OCI-LY1 (cell line): ENCODE data around the gene MED15.

ENCODE experiments used
- H2AFZ ChIP-seq: fragments of 200-600 bp; sonication (generic), shearing (Covaris generic); 2 replicates; pipeline ENCODE4 v1.6.0; 2014; ENCODE audit warnings: antibody characterized with exemption, mild to moderate bottlenecking, low read length
- H3F3A ChIP-seq: fragments of 200-600 bp; sonication (generic), shearing (Covaris generic); 2 replicates; pipeline ENCODE4 v1.6.0; 2014; ENCODE audit warnings: mild to moderate bottlenecking, antibody characterized with exemption, low read length, moderate library complexity; ENCODE audit not compliant: insufficient read depth
- H3K27ac ChIP-seq: fragments of 200-600 bp; sonication (generic); 2 replicates; pipeline ENCODE4 v1.5.1; 2014; ENCODE audit warnings: low read length, mixed run types, mild to moderate bottlenecking, low read depth; ENCODE audit not compliant: poor library complexity, severe bottlenecking
- H3K27me3 ChIP-seq: fragments of 200-600 bp; sonication (generic); 2 replicates; pipeline ENCODE4 v1.6.0; 2014; ENCODE audit warnings: antibody characterized with exemption, mild to moderate bottlenecking, low read length, moderate library complexity; ENCODE audit not compliant: insufficient read depth
- H3K36me3 ChIP-seq: fragments of 200-600 bp; sonication (generic); 2 replicates; pipeline ENCODE4 v1.6.1; 2014; ENCODE audit warnings: mild to moderate bottlenecking, antibody characterized with exemption, low read length, moderate library complexity, mixed read lengths; ENCODE audit not compliant: insufficient read depth
- H3K4me1 ChIP-seq: fragments of 200-600 bp; sonication (generic); 2 replicates; pipeline ENCODE4 v1.5.1; 2014; ENCODE audit warnings: mild to moderate bottlenecking, low read length, moderate library complexity; ENCODE audit not compliant: insufficient read depth, severe bottlenecking
- H3K4me2 ChIP-seq: fragments of 200-600 bp; sonication (generic), shearing (Covaris generic); 2 replicates; pipeline ENCODE4 v1.6.1; 2014; ENCODE audit warnings: low read length
- H3K4me3 ChIP-seq: fragments of 200-600 bp; sonication (generic); 2 replicates; pipeline ENCODE4 v1.5.1; 2014; ENCODE audit warnings: low read length, low read depth, mild to moderate bottlenecking, mixed read lengths; ENCODE audit not compliant: poor library complexity, severe bottlenecking
- H3K79me2 ChIP-seq: fragments of 200-600 bp; shearing (Covaris generic); 2 replicates; pipeline ENCODE4 v1.6.1; 2016; ENCODE audit warnings: mixed run types, low read length, mixed read lengths; ENCODE audit not compliant: insufficient read depth
- H3K9ac ChIP-seq: fragments of 200-600 bp; sonication (generic), shearing (Covaris generic); 2 replicates; pipeline ENCODE4 v1.6.1; 2014; ENCODE audit warnings: mild to moderate bottlenecking, low read length, mixed read lengths
- H3K9me2 ChIP-seq: fragments of 200-600 bp; sonication (generic), shearing (Covaris generic); 2 replicates; pipeline ENCODE4 v1.6.1; 2014; ENCODE audit warnings: low read depth, mild to moderate bottlenecking, low read length, mixed read lengths
- H3K9me3 ChIP-seq: fragments of 200-600 bp; shearing (Covaris generic); 2 replicates; pipeline ENCODE4 v1.6.1; 2014; ENCODE audit warnings: low read length, mixed read lengths
- H4K20me1 ChIP-seq: fragments of 200-600 bp; sonication (generic), shearing (Covaris generic); 2 replicates; pipeline ENCODE4 v1.6.0; 2016; ENCODE audit warnings: mild to moderate bottlenecking, low read length; ENCODE audit not compliant: insufficient read depth
- EZH2 ChIP-seq: fragments of 200-600 bp; sonication (generic), shearing (Covaris generic); IDR thresholded peaks from 2 replicates; pipeline ENCODE4 v1.8.0; 2017; ENCODE audit warnings: borderline replicate concordance, mixed run types, mild to moderate bottlenecking, antibody characterized with exemption, low read length, moderate library complexity, mixed read lengths
- TF ChIP-seq, protein P1 (sequence below): fragments of 200-600 bp; sonication (generic), shearing (Covaris generic); IDR thresholded peaks from 2 replicates; pipeline ENCODE4 v1.5.1; 2017; ENCODE audit warnings: mild to moderate bottlenecking, antibody characterized with exemption, low read length, moderate library complexity, mixed read lengths

The MED15 gene

DNA sequence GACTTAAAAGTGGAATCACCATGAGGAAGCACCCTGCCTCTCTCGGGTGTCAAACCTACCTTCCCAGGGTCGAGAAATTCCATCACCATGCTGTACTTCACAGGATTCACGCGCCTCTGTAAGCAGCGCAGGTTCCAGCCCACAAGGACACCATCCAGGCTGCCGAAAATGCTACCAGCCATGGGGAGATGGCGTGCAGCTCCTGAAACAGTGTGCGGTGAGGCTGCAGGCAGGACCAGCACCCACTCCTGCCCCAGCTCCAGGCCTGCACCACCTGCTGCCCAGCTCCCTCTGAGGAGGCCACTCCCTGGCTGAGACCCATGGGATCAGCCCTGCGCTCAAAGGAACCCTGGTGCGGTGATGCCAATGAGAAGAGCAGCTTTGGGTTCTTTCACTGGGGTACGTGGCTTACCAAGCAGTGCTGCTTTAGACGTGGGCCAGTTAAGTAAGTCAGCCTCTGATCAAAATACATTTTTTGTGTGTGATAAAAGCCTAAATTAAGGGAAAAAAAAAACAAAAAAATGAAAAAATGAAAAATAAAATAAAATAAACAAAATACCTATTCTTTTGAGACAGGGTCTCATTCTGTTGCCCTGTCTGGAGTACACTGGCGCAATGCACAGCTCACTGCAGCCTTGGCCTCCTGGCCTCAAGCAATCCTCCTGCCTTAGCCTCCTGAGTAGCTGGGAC lies 115.4 kb downstream of the MED15 start:
- no peak overlapping the region for H2AFZ ChIP-seq

DNA sequence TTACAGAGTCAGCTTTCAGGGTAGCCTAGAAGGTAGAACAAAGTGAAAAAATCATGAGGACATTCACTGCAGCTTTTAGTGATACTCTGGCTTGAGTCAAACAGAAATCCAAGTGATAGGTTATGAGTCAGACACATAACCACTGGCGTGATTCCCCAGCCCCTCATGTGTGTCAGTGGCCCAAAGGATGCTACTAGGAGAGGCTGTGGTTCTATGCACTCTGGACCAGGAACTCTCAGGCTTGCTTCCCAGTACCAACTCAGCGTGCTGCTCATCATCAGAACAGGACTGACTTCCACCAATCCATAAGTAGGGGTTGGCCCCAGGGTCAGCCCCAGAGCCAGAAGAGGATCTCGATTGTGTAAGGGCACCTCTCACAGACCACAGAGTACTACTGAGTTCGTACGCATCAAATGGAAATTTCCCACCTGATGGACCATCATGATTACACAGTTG lies 116.8 kb downstream of the MED15 start:
- Histone ChIP-seq H3K9me3 (no peaks in the 10 kb centered on the region), H3K79me2 (no peaks in the 10 kb centered on the region), H3K4me3 (no peak overlapping the region), H2AFZ (no peak overlapping the region), H3K9ac (no peak overlapping the region), H3K4me2 (no peak overlapping the region), H3K36me3 (no peaks in the 10 kb centered on the region), H3K27me3 (no peaks in the 10 kb centered on the region), H3K27ac (no peak overlapping the region), H4K20me1 (no peaks in the 10 kb centered on the region), H3K9me2 (no peaks in the 10 kb centered on the region), H3K4me1 (no peaks in the 10 kb centered on the region), H3F3A (no peaks in the 10 kb centered on the region)
- TF ChIP-seq, protein P1, sequence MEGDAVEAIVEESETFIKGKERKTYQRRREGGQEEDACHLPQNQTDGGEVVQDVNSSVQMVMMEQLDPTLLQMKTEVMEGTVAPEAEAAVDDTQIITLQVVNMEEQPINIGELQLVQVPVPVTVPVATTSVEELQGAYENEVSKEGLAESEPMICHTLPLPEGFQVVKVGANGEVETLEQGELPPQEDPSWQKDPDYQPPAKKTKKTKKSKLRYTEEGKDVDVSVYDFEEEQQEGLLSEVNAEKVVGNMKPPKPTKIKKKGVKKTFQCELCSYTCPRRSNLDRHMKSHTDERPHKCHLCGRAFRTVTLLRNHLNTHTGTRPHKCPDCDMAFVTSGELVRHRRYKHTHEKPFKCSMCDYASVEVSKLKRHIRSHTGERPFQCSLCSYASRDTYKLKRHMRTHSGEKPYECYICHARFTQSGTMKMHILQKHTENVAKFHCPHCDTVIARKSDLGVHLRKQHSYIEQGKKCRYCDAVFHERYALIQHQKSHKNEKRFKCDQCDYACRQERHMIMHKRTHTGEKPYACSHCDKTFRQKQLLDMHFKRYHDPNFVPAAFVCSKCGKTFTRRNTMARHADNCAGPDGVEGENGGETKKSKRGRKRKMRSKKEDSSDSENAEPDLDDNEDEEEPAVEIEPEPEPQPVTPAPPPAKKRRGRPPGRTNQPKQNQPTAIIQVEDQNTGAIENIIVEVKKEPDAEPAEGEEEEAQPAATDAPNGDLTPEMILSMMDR = no peak
- no peak for TF ChIP-seq EZH2

More for the DNA sequence above, 115.4 kb downstream of the MED15 start:
- TF ChIP-seq EZH2 = no peak
- TF ChIP-seq, protein P1 = no peak
- Histone ChIP-seq H3K9ac (no peak overlapping the region), H3K27me3 (no peaks in the 10 kb centered on the region), H3K4me1 (no peaks in the 10 kb centered on the region), H3K9me3 (no peaks in the 10 kb centered on the region), H3K36me3 (no peaks in the 10 kb centered on the region), H3K27ac (no peak overlapping the region), H3K4me3 (no peak overlapping the region), H3F3A (no peaks in the 10 kb centered on the region), H3K4me2 (no peak overlapping the region), H3K79me2 (no peaks in the 10 kb centered on the region), H4K20me1 (no peaks in the 10 kb centered on the region), H3K9me2 (no peaks in the 10 kb centered on the region)

DNA sequence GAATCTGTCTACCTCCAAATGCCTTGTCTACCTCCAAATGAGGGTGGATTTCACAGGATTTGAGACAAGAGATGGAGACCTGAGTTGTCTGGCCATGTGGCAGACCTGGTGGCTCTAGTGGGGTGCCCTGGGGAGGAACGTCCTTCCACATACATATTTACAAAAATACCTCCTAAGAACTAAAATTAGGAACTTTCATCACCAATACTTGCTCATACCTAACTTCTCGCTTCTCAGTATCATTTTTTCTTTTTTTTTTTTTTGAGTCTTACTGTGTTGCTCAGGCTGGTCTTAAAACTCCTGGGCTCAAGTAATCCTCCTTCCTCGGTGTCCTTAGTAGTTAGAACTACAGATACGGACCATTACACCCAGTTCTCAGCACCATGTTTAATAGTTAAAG lies 117.9 kb downstream of the MED15 start:
- Histone ChIP-seq H3K27ac (no peak overlapping the region), H3K4me3 (no peak overlapping the region), H4K20me1 (no peaks in the 10 kb centered on the region), H3K9me2 (no peaks in the 10 kb centered on the region), H3F3A (no peaks in the 10 kb centered on the region), H3K27me3 (no peaks in the 10 kb centered on the region), H3K4me1 (no peaks in the 10 kb centered on the region), H2AFZ (no peak overlapping the region), H3K79me2 (no peaks in the 10 kb centered on the region), H3K9me3 (no peaks in the 10 kb centered on the region), H3K36me3 (no peaks in the 10 kb centered on the region), H3K9ac (no peak overlapping the region), H3K4me2 (no peak overlapping the region)
- TF ChIP-seq, protein P1 = no peak
- TF ChIP-seq EZH2 = no peak
